ENCODE data around the gene C9orf43. TPM values are rescaled to one million over a fixed set of nuclear protein-coding genes. Genes with fewer than 3 reads are reported as not detected.

The C9orf43 gene
- total RNA-seq, 1 experiment from 2014 or later = 0.28 TPM

- no peak for TF ChIP-seq ZNF138 (CRISPR knock-in tag; conservative IDR thresholded peaks at IDR 0.05)
- no peak for TF ChIP-seq ZNF232 (CRISPR knock-in tag; IDR thresholded peaks at IDR 0.05)
- TF ChIP-seq ARID4B (CRISPR knock-in tag; IDR thresholded peaks at IDR 0.05; ENCODE audit: borderline replicate concordance) = no peak
- TF ChIP-seq ELF4 (CRISPR knock-in tag; IDR thresholded peaks at IDR 0.05; ENCODE audit: low read depth) = no peak
- no peak for TF ChIP-seq NR3C1 (CRISPR knock-in tag; conservative IDR thresholded peaks at IDR 0.05; ENCODE audit: low read depth)
- TF ChIP-seq NFYB (CRISPR knock-in tag; conservative IDR thresholded peaks at IDR 0.05; ENCODE audit: low read depth) = no peak
- no peak for TF ChIP-seq USF2 (CRISPR knock-in tag; IDR thresholded peaks at IDR 0.05)
- no peak for TF ChIP-seq GRHL2 (CRISPR knock-in tag; IDR thresholded peaks at IDR 0.05; ENCODE audit: insufficient replicate concordance, severe bottlenecking)
- no peak for TF ChIP-seq HMGA2 (CRISPR knock-in tag; IDR thresholded peaks at IDR 0.05)
- no peak for TF ChIP-seq FOXK1 (CRISPR knock-in tag; IDR thresholded peaks at IDR 0.05)
- no peak for TF ChIP-seq CDX4 (CRISPR knock-in tag; IDR thresholded peaks at IDR 0.05; ENCODE audit: borderline replicate concordance)
- no peak for TF ChIP-seq USF1 (CRISPR knock-in tag; IDR thresholded peaks at IDR 0.05)
- no peak for TF ChIP-seq GABPB1 (CRISPR knock-in tag; IDR thresholded peaks at IDR 0.05)
These were observed 60.6 kb downstream of the C9orf43 start (continued) for GRCh38 chr9:113471143-113471542.

- peak; percentile 82 for ATAC-seq
- POLR2A ChIA-PET = no interaction called here
- Mint-ChIP-seq H3K4me1 (peaks cover 10% of the 10 kb centered on the region), H3K27me3 (ENCODE audit: low read depth) (no peaks in the 10 kb centered on the region), H3K36me3 (peaks cover 3% of the 10 kb centered on the region), H3K27ac (no peak overlapping the region), H3K9me3 (peaks cover 18% of the 10 kb centered on the region), H3K4me3 (peak overlapping the region; percentile 26; the same call in 1 of the 2 replicates)
- TF ChIP-seq ZNF281 (CRISPR knock-in tag; IDR thresholded peaks at IDR 0.05) = no peak
- CTCF ChIA-PET = interaction anchor here (0.6 to 1.6 kb wide), 4 partner anchors 25 to 186 kb away, joined by 3 to 7 read pairs (median 4); no protein-coding TSS in a partner anchor
- DNase-seq (ENCODE audit: low spot score) = peak; percentile 23
These were observed 61.0 kb downstream of the C9orf43 start for GRCh38 chr9:113471566-113471965.

GRCh38 chr9:113472199-113472598 lies 61.7 kb downstream of the C9orf43 start:
- ChIA-PET CTCF (no interaction called here), POLR2A (no interaction called here)
- Mint-ChIP-seq H3K4me3 (no peak overlapping the region), H3K9me3 (peaks cover 13% of the 10 kb centered on the region), H3K36me3 (peaks cover 3% of the 10 kb centered on the region), H3K27ac (no peak overlapping the region), H3K27me3 (ENCODE audit: low read depth) (no peaks in the 10 kb centered on the region; the same call in 1 of the 2 replicates), H3K4me1 (peaks cover 10% of the 10 kb centered on the region)
- no peak for DNase-seq (ENCODE audit: low spot score)
- no peak for ATAC-seq
- no peak for TF ChIP-seq CREB1 (CRISPR knock-in tag; IDR thresholded peaks at IDR 0.05)
- TF ChIP-seq ZNF232 (CRISPR knock-in tag; IDR thresholded peaks at IDR 0.05) = no peak
- TF ChIP-seq ZNF671 (CRISPR knock-in tag; IDR thresholded peaks at IDR 0.05) = no peak
- TF ChIP-seq FOXP4 (CRISPR knock-in tag; IDR thresholded peaks at IDR 0.05) = no peak
- TF ChIP-seq OVOL2 (CRISPR knock-in tag; IDR thresholded peaks at IDR 0.05; ENCODE audit: borderline replicate concordance) = no peak
- TF ChIP-seq SMAD4 (CRISPR knock-in tag; IDR thresholded peaks at IDR 0.05) = no peak
- TF ChIP-seq USF1 (CRISPR knock-in tag; IDR thresholded peaks at IDR 0.05) = no peak
- TF ChIP-seq JUN (CRISPR knock-in tag; IDR thresholded peaks at IDR 0.05) = no peak
- no peak for TF ChIP-seq NR2C2 (CRISPR knock-in tag; IDR thresholded peaks at IDR 0.05)
- no peak for TF ChIP-seq MXD4 (CRISPR knock-in tag; IDR thresholded peaks at IDR 0.05; ENCODE audit: borderline replicate concordance)
- no peak for TF ChIP-seq NFATC4 (CRISPR knock-in tag; IDR thresholded peaks at IDR 0.05)
